Suprapubic skin (tissue), 4 donors: ENCODE data around the gene TMIGD3. TPM values are rescaled to one million over a fixed set of nuclear protein-coding genes. Genes with fewer than 3 reads are reported as not detected.

Experiments
- DNase-seq, 2 donors: peaks; one replicate each; pipeline ENCODE4 v3.0.0-alpha.2; 2019; ENCODE audit warnings: low spot score in 2 of 2
- H3K27ac ChIP-seq: fragments of 200-600 bp; sonication (generic); one replicate; pipeline ENCODE4 v1.5.1; 2019
- H3K27me3 ChIP-seq: fragments of 200-600 bp; sonication (generic); one replicate; pipeline ENCODE4 v1.5.1; 2019
- H3K36me3 ChIP-seq: fragments of 200-600 bp; sonication (generic); one replicate; pipeline ENCODE4 v1.5.1; 2019
- H3K4me1 ChIP-seq: fragments of 200-600 bp; sonication (generic); one replicate; pipeline ENCODE4 v1.5.1; 2019
- H3K4me3 ChIP-seq: fragments of 200-600 bp; sonication (generic); one replicate; pipeline ENCODE4 v1.5.1; 2019; ENCODE audit warnings: mild to moderate bottlenecking
- H3K9me3 ChIP-seq: fragments of 200-600 bp; sonication (generic); one replicate; pipeline ENCODE4 v1.5.1; 2019
- CTCF ChIP-seq, 2 donors: fragments of 200-600 bp in 1 of 2; fragments of 450-650 bp in 1 of 2; sonication (generic) in 1 of 2; IDR thresholded peaks; one replicate each; pipeline ENCODE4 v1.5.1; 2016 to 2019; ENCODE audit warnings: antibody characterized with exemption in 2 of 2, mild to moderate bottlenecking in 1 of 2, moderate library complexity in 1 of 2
- EP300 ChIP-seq: sonication (generic); formaldehyde crosslinking; IDR thresholded peaks from one replicate; pipeline ENCODE4 v1.6.1; 2017; ENCODE audit warnings: antibody characterized with exemption
- POLR2A ChIP-seq, 2 donors: fragments of 450-650 bp; IDR thresholded peaks; one replicate each; pipeline ENCODE4 v1.6.1; 2017; ENCODE audit warnings: antibody characterized with exemption in 2 of 2, mild to moderate bottlenecking in 2 of 2, moderate library complexity in 2 of 2
- POLR2AphosphoS5 ChIP-seq, 3 donors: sonication (generic); formaldehyde crosslinking; IDR thresholded peaks; one replicate each; pipeline ENCODE4 v1.6.1; 2017; ENCODE audit warnings: antibody characterized with exemption in 3 of 3
- WGBS: methylation state at CpG from one replicate; pipeline ENCODE4 v1.1.5; 2018; 5-methylcytosine and 5-hydroxymethylcytosine counted together
- total RNA-seq, 4 donors: library from RNA; depleted of rRNA; stranded (reverse); fragments of >200 nt; gene quantifications; one replicate each; pipeline ENCODE4 v1.1.0, GENCODE V29; 2016

The TMIGD3 gene
- total RNA-seq, 4 donors from 2014 or later = 1.1 TPM; not detected in 3

DNA sequence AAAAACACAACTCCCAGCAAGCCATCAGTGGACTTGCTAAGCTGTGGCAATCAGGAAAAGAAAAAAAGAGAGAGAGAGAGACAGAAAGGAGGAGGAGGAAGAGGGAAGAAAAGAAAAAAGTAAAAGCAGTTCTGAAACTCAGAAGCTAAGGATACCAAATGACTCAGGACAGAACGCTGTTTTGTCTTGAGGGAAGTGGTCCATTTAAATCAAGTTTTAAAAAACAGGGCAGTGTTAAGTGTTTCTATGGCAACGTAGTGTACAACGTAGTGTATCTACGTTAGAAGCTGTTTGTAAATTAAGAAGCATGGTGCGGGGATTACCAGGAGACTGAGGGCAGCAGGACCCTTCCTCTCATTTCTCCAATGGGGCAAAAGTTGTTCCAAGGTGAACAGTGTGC lies 5.8 kb downstream of the TMIGD3 start:
- whole genome bisulfite sequencing = 62% methylated on average over 5 of the region's 5 CpGs
- no peaks in the 10 kb centered on the region for H3K36me3 ChIP-seq
- H3K27me3 ChIP-seq = no peaks in the 10 kb centered on the region
- H3K27ac ChIP-seq = no peak overlapping the region
- H3K9me3 ChIP-seq = no peaks in the 10 kb centered on the region
- TF ChIP-seq POLR2A (IDR thresholded peaks at IDR 0.05) = no peak
- no peak for TF ChIP-seq POLR2AphosphoS5 (IDR thresholded peaks at IDR 0.05)
- TF ChIP-seq EP300 = no peak
- no peak for TF ChIP-seq CTCF (IDR thresholded peaks at IDR 0.05)
- no peak overlapping the region for H3K4me3 ChIP-seq
- H3K4me1 ChIP-seq = no peaks in the 10 kb centered on the region
- no peak for DNase-seq

- no peak for DNase-seq
- H3K4me1 ChIP-seq = no peaks in the 10 kb centered on the region
- H3K36me3 ChIP-seq = no peaks in the 10 kb centered on the region
- 78% methylated on average over 4 of the region's 4 CpGs for WGBS
- no peaks in the 10 kb centered on the region for H3K9me3 ChIP-seq
- no peaks in the 10 kb centered on the region for H3K27me3 ChIP-seq
- no peak overlapping the region for H3K4me3 ChIP-seq
- H3K27ac ChIP-seq = no peak overlapping the region
- TF ChIP-seq POLR2AphosphoS5 (IDR thresholded peaks at IDR 0.05) (no peak), POLR2A (IDR thresholded peaks at IDR 0.05) (no peak), EP300 (no peak), CTCF (IDR thresholded peaks at IDR 0.05) (no peak)
Measured at GRCh38 chr1:111496398-111496797, 7.0 kb downstream of the TMIGD3 start.

DNA sequence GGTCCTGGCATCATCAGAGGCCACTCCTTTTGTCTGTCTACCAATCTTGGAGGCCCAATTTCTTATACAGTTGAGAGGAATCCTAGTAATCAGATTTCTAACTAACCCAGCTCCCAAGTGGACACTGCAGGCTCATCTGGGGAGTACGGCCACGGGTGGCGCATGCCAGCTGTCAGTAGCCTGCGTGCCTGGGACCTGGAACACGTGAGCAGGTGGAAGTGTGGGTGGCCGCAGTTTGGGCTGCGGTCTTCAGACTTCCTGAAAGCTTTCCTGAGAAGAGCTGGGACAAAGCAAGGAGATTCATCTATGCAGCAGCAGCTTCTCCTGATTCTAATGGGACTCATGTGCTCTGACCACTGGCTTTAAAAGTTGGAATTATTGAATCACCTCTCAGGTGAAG lies 12.4 kb downstream of the TMIGD3 start:
- H3K27ac ChIP-seq = no peak overlapping the region
- no peak for TF ChIP-seq EP300
- no peak for TF ChIP-seq CTCF (IDR thresholded peaks at IDR 0.05)
- TF ChIP-seq POLR2AphosphoS5 (IDR thresholded peaks at IDR 0.05) = no peak
- no peak for TF ChIP-seq POLR2A (IDR thresholded peaks at IDR 0.05)
- WGBS = 90% methylated on average over 7 of the region's 7 CpGs

GRCh38 chr1:111490220-111490619 lies 13.2 kb downstream of the TMIGD3 start:
- H3K36me3 ChIP-seq = no peaks in the 10 kb centered on the region
- H3K4me3 ChIP-seq = no peak overlapping the region
- H3K27me3 ChIP-seq = no peaks in the 10 kb centered on the region
- no peaks in the 10 kb centered on the region for H3K9me3 ChIP-seq
- TF ChIP-seq POLR2A (IDR thresholded peaks at IDR 0.05) (no peak), CTCF (IDR thresholded peaks at IDR 0.05) (no peak), POLR2AphosphoS5 (IDR thresholded peaks at IDR 0.05) (no peak), EP300 (no peak)
- no peaks in the 10 kb centered on the region for H3K4me1 ChIP-seq
- 86% methylated on average over 4 of the region's 4 CpGs for WGBS
- DNase-seq = no peak
- no peak overlapping the region for H3K27ac ChIP-seq

More for the DNA sequence above, 12.4 kb downstream of the TMIGD3 start:
- DNase-seq = no peak
- Histone ChIP-seq H3K4me1 (no peaks in the 10 kb centered on the region), H3K9me3 (no peaks in the 10 kb centered on the region), H3K36me3 (no peaks in the 10 kb centered on the region), H3K27me3 (no peaks in the 10 kb centered on the region), H3K4me3 (no peak overlapping the region)

GRCh38 chr1:111489604-111490003 lies 13.8 kb downstream of the TMIGD3 start:
- Histone ChIP-seq H3K9me3 (no peaks in the 10 kb centered on the region), H3K4me3 (no peak overlapping the region), H3K4me1 (no peaks in the 10 kb centered on the region), H3K36me3 (no peaks in the 10 kb centered on the region), H3K27ac (peak overlapping the region; percentile 47), H3K27me3 (no peaks in the 10 kb centered on the region)
- TF ChIP-seq POLR2AphosphoS5 (IDR thresholded peaks at IDR 0.05) (peak in 1 of 3 donors; percentile 59), POLR2A (IDR thresholded peaks at IDR 0.05) (peak in 1 of 2 donors; percentile 14), EP300 (no peak)
- WGBS = 80% methylated on average over 4 of the region's 4 CpGs
- DNase-seq = no peak

GRCh38 chr1:111488669-111489068 lies 14.8 kb downstream of the TMIGD3 start:
- Histone ChIP-seq H3K9me3 (no peaks in the 10 kb centered on the region), H3K4me1 (no peaks in the 10 kb centered on the region), H3K36me3 (no peaks in the 10 kb centered on the region), H3K27ac (no peak overlapping the region), H3K27me3 (no peaks in the 10 kb centered on the region), H3K4me3 (no peak overlapping the region)
- 98% methylated on average over 9 of the region's 9 CpGs for WGBS
- TF ChIP-seq CTCF (IDR thresholded peaks at IDR 0.05) = no peak
- no peak for TF ChIP-seq EP300
- no peak for TF ChIP-seq POLR2A (IDR thresholded peaks at IDR 0.05)
- TF ChIP-seq POLR2AphosphoS5 (IDR thresholded peaks at IDR 0.05) = no peak
- no peak for DNase-seq
